ENCODE measurements around the gene MYO1B. TPM values are rescaled to one million over a fixed set of nuclear protein-coding genes. Genes with fewer than 3 reads are reported as not detected.

MYO1B gene
- polyA plus RNA-seq, 2 donors: 12.9 to 25.6 TPM

DNA sequence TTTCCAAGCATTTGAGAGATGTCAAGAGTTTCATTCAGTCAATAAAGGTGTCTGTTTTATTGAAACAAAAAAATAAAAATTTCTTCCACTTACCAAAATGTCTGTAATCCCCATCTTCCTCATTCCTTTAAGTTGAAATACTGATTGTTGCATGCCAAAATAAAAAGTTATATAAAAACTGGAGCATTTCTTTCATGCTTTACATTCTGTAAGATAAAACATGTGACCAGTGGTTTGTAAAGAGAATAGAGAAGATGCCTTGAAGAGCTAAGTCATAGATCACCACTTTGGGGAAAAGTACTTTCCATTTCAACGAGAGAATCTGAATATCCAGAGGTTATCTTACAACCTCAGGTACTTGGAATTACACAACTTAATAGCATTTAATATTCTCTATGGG lies 35.9 kb upstream of the MYO1B start:
- H3K27me3 ChIP-seq (ENCODE audit: control insufficient read depth in 1 of 2, insufficient read depth in 2 of 2, low read length in 2 of 2): no peaks in the 10 kb centered on the region
- WGBS, 2 donors: 82 to 89% methylated on average over 1 of the region's 1 CpG
- peaks cover 0 to 2% of the 10 kb centered on the region in 2 donors for H3K9me3 ChIP-seq (ENCODE audit: control insufficient read depth in 2 of 2, insufficient read depth in 1 of 2, low read depth in 1 of 2, low read length in 1 of 2)
- no peak overlapping the region for H3K27ac ChIP-seq (ENCODE audit: low read depth in 2 of 2, low read length in 1 of 2)
- no peaks in the 10 kb centered on the region for H3K4me1 ChIP-seq (ENCODE audit: control insufficient read depth in 2 of 2, insufficient read depth in 2 of 2, low read length in 1 of 2)
- H3K36me3 ChIP-seq (ENCODE audit: control insufficient read depth in 2 of 2, insufficient read depth in 2 of 2, low read length in 1 of 2): no peaks in the 10 kb centered on the region
- no peak overlapping the region for H3K4me3 ChIP-seq (ENCODE audit: low read depth in 1 of 2, low read length in 2 of 2)

DNA sequence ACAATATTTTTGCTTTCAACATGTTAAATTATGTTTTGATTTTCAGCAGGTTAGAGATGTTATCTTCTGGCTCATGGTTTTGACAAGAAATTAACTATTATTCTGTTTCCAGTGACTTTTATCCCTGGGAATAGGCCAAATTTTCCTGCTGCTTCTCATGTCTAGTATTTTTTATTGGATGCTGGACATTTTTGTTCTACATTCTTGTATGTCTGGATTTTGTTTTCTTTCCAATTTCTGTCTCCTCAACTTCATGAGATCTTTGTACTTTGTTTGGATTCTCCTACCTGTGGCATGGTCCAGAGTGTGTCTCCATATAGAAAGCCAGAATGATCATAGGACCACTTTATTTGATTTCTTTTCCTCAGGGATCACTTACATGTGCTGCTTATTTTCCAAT lies 33.1 kb upstream of the MYO1B start:
- Histone ChIP-seq H3K9me3 (ENCODE audit: control insufficient read depth in 2 of 2, insufficient read depth in 1 of 2, low read depth in 1 of 2, low read length in 1 of 2) (peaks cover 0 to 2% of the 10 kb centered on the region in 2 donors), H3K27ac (ENCODE audit: low read depth in 2 of 2, low read length in 1 of 2) (no peak overlapping the region), H3K4me1 (ENCODE audit: control insufficient read depth in 2 of 2, insufficient read depth in 2 of 2, low read length in 1 of 2) (no peaks in the 10 kb centered on the region), H3K36me3 (ENCODE audit: control insufficient read depth in 2 of 2, insufficient read depth in 2 of 2, low read length in 1 of 2) (no peaks in the 10 kb centered on the region), H3K27me3 (ENCODE audit: control insufficient read depth in 1 of 2, insufficient read depth in 2 of 2, low read length in 2 of 2) (no peaks in the 10 kb centered on the region), H3K4me3 (ENCODE audit: low read depth in 1 of 2, low read length in 2 of 2) (no peak overlapping the region)

DNA sequence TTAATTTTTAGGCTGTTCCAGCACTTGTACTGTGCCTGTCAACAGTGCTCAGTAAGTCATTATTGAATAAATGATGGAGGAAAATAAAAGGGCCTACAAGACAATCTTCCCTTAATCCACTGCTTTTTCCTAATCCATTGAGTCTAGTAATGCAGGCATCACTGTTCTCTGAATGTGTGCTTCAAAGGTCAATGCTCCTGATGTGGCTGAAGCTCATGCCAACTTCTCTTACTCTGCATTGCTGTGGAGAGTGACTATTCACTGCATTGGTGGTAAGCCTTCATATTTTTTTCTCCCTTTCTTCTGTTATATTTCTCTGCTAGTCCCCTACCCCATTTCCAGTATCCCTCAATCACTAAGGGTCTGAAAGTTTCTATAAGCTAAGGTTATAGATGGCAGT lies 31.9 kb upstream of the MYO1B start:
- Histone ChIP-seq H3K27ac (ENCODE audit: low read depth in 2 of 2, low read length in 1 of 2) (no peak overlapping the region), H3K4me1 (ENCODE audit: control insufficient read depth in 2 of 2, insufficient read depth in 2 of 2, low read length in 1 of 2) (no peaks in the 10 kb centered on the region), H3K36me3 (ENCODE audit: control insufficient read depth in 2 of 2, insufficient read depth in 2 of 2, low read length in 1 of 2) (no peaks in the 10 kb centered on the region), H3K27me3 (ENCODE audit: control insufficient read depth in 1 of 2, insufficient read depth in 2 of 2, low read length in 2 of 2) (no peaks in the 10 kb centered on the region), H3K9me3 (ENCODE audit: control insufficient read depth in 2 of 2, insufficient read depth in 1 of 2, low read depth in 1 of 2, low read length in 1 of 2) (peaks cover 0 to 2% of the 10 kb centered on the region in 2 donors), H3K4me3 (ENCODE audit: low read depth in 1 of 2, low read length in 2 of 2) (no peak overlapping the region)

- H3K27ac ChIP-seq (ENCODE audit: low read depth in 2 of 2, low read length in 1 of 2): no peak overlapping the region
- H3K9me3 ChIP-seq (ENCODE audit: control insufficient read depth in 2 of 2, insufficient read depth in 1 of 2, low read depth in 1 of 2, low read length in 1 of 2): no peaks in the 10 kb centered on the region
- H3K36me3 ChIP-seq (ENCODE audit: control insufficient read depth in 2 of 2, insufficient read depth in 2 of 2, low read length in 1 of 2): no peaks in the 10 kb centered on the region
- H3K27me3 ChIP-seq (ENCODE audit: control insufficient read depth in 1 of 2, insufficient read depth in 2 of 2, low read length in 2 of 2): no peaks in the 10 kb centered on the region
- H3K4me3 ChIP-seq (ENCODE audit: low read depth in 1 of 2, low read length in 2 of 2): no peak overlapping the region
- H3K4me1 ChIP-seq (ENCODE audit: control insufficient read depth in 2 of 2, insufficient read depth in 2 of 2, low read length in 1 of 2): no peaks in the 10 kb centered on the region
- 83 to 90% methylated on average over 1 of the region's 1 CpG for WGBS, 2 donors
Observed at GRCh38 chr2:191215230-191215629, 30.0 kb upstream of the MYO1B start.

GRCh38 chr2:191215666-191216065 lies 29.5 kb upstream of the MYO1B start:
- no peak overlapping the region for H3K27ac ChIP-seq (ENCODE audit: low read depth in 2 of 2, low read length in 1 of 2)

GRCh38 chr2:191217580-191217979 lies 27.6 kb upstream of the MYO1B start:
- Histone ChIP-seq H3K4me1 (ENCODE audit: control insufficient read depth in 2 of 2, insufficient read depth in 2 of 2, low read length in 1 of 2) (peaks cover 0 to 2% of the 10 kb centered on the region in 2 donors), H3K4me3 (ENCODE audit: low read depth in 1 of 2, low read length in 2 of 2) (no peak overlapping the region), H3K27me3 (ENCODE audit: control insufficient read depth in 1 of 2, insufficient read depth in 2 of 2, low read length in 2 of 2) (no peaks in the 10 kb centered on the region), H3K36me3 (ENCODE audit: control insufficient read depth in 2 of 2, insufficient read depth in 2 of 2, low read length in 1 of 2) (no peaks in the 10 kb centered on the region), H3K9me3 (ENCODE audit: control insufficient read depth in 2 of 2, insufficient read depth in 1 of 2, low read depth in 1 of 2, low read length in 1 of 2) (no peaks in the 10 kb centered on the region), H3K27ac (ENCODE audit: low read depth in 2 of 2, low read length in 1 of 2) (no peak overlapping the region)
- 22 to 37% methylated on average over 1 of the region's 1 CpG for WGBS, 2 donors

More at GRCh38 chr2:191215666-191216065, 29.5 kb upstream of the MYO1B start:
- H3K4me1 ChIP-seq (ENCODE audit: control insufficient read depth in 2 of 2, insufficient read depth in 2 of 2, low read length in 1 of 2): no peaks in the 10 kb centered on the region
- H3K27me3 ChIP-seq (ENCODE audit: control insufficient read depth in 1 of 2, insufficient read depth in 2 of 2, low read length in 2 of 2): no peaks in the 10 kb centered on the region
- no peak overlapping the region for H3K4me3 ChIP-seq (ENCODE audit: low read depth in 1 of 2, low read length in 2 of 2)
- H3K36me3 ChIP-seq (ENCODE audit: control insufficient read depth in 2 of 2, insufficient read depth in 2 of 2, low read length in 1 of 2): no peaks in the 10 kb centered on the region
- H3K9me3 ChIP-seq (ENCODE audit: control insufficient read depth in 2 of 2, insufficient read depth in 1 of 2, low read depth in 1 of 2, low read length in 1 of 2): no peaks in the 10 kb centered on the region

DNA sequence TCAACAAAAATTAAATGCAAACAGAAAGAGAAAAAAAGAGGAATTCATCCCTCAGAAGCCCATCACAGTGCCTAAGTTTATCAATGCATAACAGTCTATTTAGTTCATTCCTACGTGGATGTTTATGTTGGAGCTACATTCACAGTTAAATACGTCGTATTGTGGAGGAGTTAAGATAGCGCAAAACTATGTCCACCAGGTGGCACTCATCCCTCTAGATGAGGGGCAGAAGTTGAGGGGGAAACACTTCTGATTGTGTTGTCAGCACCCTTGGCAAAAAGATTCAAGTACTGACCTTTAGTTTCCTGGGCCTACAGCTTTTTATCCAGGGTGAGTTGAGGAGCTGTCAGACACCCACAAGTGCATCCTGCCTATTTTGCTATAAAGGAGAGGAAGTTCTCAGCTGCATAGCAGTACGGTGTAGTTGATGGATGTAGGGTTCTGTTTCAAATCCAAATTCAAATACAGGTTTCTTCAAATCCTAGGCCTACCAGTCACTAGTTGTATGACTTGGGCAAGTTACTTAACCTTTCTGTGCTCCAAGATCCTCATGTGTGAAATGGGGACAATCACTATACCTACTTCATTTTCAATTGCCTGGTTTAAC lies 26.8 kb upstream of the MYO1B start:
- 47 to 63% methylated on average over 5 of the region's 5 CpGs for WGBS, 2 donors
- Histone ChIP-seq H3K27me3 (ENCODE audit: control insufficient read depth in 1 of 2, insufficient read depth in 2 of 2, low read length in 2 of 2) (no peaks in the 10 kb centered on the region), H3K36me3 (ENCODE audit: control insufficient read depth in 2 of 2, insufficient read depth in 2 of 2, low read length in 1 of 2) (no peaks in the 10 kb centered on the region), H3K4me1 (ENCODE audit: control insufficient read depth in 2 of 2, insufficient read depth in 2 of 2, low read length in 1 of 2) (peaks cover 0 to 4% of the 10 kb centered on the region in 2 donors), H3K27ac (ENCODE audit: low read depth in 2 of 2, low read length in 1 of 2) (no peak overlapping the region), H3K4me3 (ENCODE audit: low read depth in 1 of 2, low read length in 2 of 2) (no peak overlapping the region), H3K9me3 (ENCODE audit: control insufficient read depth in 2 of 2, insufficient read depth in 1 of 2, low read depth in 1 of 2, low read length in 1 of 2) (no peaks in the 10 kb centered on the region)

GRCh38 chr2:191220671-191221070 lies 24.5 kb upstream of the MYO1B start:
- Histone ChIP-seq H3K27ac (ENCODE audit: low read depth in 2 of 2, low read length in 1 of 2) (no peak overlapping the region), H3K4me3 (ENCODE audit: low read depth in 1 of 2, low read length in 2 of 2) (no peak overlapping the region), H3K9me3 (ENCODE audit: control insufficient read depth in 2 of 2, insufficient read depth in 1 of 2, low read depth in 1 of 2, low read length in 1 of 2) (no peaks in the 10 kb centered on the region), H3K27me3 (ENCODE audit: control insufficient read depth in 1 of 2, insufficient read depth in 2 of 2, low read length in 2 of 2) (no peaks in the 10 kb centered on the region), H3K36me3 (ENCODE audit: control insufficient read depth in 2 of 2, insufficient read depth in 2 of 2, low read length in 1 of 2) (no peaks in the 10 kb centered on the region), H3K4me1 (ENCODE audit: control insufficient read depth in 2 of 2, insufficient read depth in 2 of 2, low read length in 1 of 2) (peaks cover 0 to 4% of the 10 kb centered on the region in 2 donors)
- WGBS, 2 donors: 90 to 95% methylated on average over 2 of the region's 2 CpGs

GRCh38 chr2:191221666-191222065 lies 23.5 kb upstream of the MYO1B start:
- Histone ChIP-seq H3K27me3 (ENCODE audit: control insufficient read depth in 1 of 2, insufficient read depth in 2 of 2, low read length in 2 of 2) (no peaks in the 10 kb centered on the region), H3K4me3 (ENCODE audit: low read depth in 1 of 2, low read length in 2 of 2) (no peak overlapping the region), H3K4me1 (ENCODE audit: control insufficient read depth in 2 of 2, insufficient read depth in 2 of 2, low read length in 1 of 2) (peaks cover 0 to 4% of the 10 kb centered on the region in 2 donors), H3K36me3 (ENCODE audit: control insufficient read depth in 2 of 2, insufficient read depth in 2 of 2, low read length in 1 of 2) (no peaks in the 10 kb centered on the region), H3K9me3 (ENCODE audit: control insufficient read depth in 2 of 2, insufficient read depth in 1 of 2, low read depth in 1 of 2, low read length in 1 of 2) (no peaks in the 10 kb centered on the region), H3K27ac (ENCODE audit: low read depth in 2 of 2, low read length in 1 of 2) (no peak overlapping the region)
- WGBS, 2 donors: 87 to 91% methylated on average over 5 of the region's 5 CpGs

DNA sequence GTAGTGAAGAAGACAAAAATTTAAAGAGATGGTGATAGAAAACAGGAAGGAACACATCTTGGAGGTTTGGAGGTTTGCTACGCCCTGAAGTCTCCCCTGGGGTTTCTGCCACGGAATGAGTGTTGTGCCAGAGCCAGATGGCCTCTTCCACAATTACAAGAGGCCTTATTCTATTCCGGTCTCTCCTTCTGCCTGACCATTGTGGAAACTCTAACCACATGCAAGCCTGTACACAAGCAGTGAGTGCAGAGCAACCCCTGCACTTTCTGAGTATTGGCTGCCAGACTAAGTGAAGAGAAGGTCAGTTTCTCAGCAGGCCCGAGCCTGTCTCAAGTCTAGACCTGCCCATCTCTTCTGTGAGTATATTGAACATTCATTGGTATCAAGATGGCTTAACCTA lies 22.7 kb upstream of the MYO1B start:
- Histone ChIP-seq H3K27me3 (ENCODE audit: control insufficient read depth in 1 of 2, insufficient read depth in 2 of 2, low read length in 2 of 2) (no peaks in the 10 kb centered on the region), H3K4me3 (ENCODE audit: low read depth in 1 of 2, low read length in 2 of 2) (no peak overlapping the region), H3K9me3 (ENCODE audit: control insufficient read depth in 2 of 2, insufficient read depth in 1 of 2, low read depth in 1 of 2, low read length in 1 of 2) (no peaks in the 10 kb centered on the region), H3K36me3 (ENCODE audit: control insufficient read depth in 2 of 2, insufficient read depth in 2 of 2, low read length in 1 of 2) (no peaks in the 10 kb centered on the region), H3K27ac (ENCODE audit: low read depth in 2 of 2, low read length in 1 of 2) (no peak overlapping the region), H3K4me1 (ENCODE audit: control insufficient read depth in 2 of 2, insufficient read depth in 2 of 2, low read length in 1 of 2) (peaks cover 0 to 4% of the 10 kb centered on the region in 2 donors)
- 46 to 49% methylated on average over 4 of the region's 4 CpGs for WGBS, 2 donors
